Bronchial epithelial cell (primary cell): ENCODE data around the gene DBF4B. TPM values are rescaled to one million over a fixed set of nuclear protein-coding genes. Genes with fewer than 3 reads are reported as not detected.
"Not testable (repeated sequence)": the region's sequence is repeated elsewhere in the genome, so short reads cannot be mapped to it uniquely, and the experiment has no call there.

Source experiments
- DNase-seq: peaks from one replicate; pipeline ENCODE4 v3.0.0-alpha.2; 2010; ENCODE audit warnings: low read depth
- FAIRE-seq: peaks from 2 replicates; lab custom pipeline; 2011; peaks lifted over from hg19 to GRCh38; lab: Jason Lieb, UNC
- H3K27me3 ChIP-seq: 2 replicates; pipeline ENCODE4 v1.5.1; 2011; ENCODE audit warnings: low read length; ENCODE audit not compliant: control insufficient read depth, insufficient read depth
- H3K36me3 ChIP-seq: 2 replicates; pipeline ENCODE4 v1.5.1; 2011; ENCODE audit warnings: low read length; ENCODE audit not compliant: control insufficient read depth, insufficient read depth
- H3K4me3 ChIP-seq: 2 replicates; pipeline ENCODE4 v1.5.1; 2011; ENCODE audit warnings: mild to moderate bottlenecking, low read depth, low read length, control low read depth
- total RNA-seq: library from RNA; depleted of rRNA; stranded (reverse); fragments of >200 nt; gene quantifications from 2 replicates; pipeline ENCODE4 v1.2.1, GENCODE V29; 2014
- TF ChIP-seq, protein P1 (sequence below): IDR thresholded peaks from 2 replicates; pipeline ENCODE4 v1.5.1; 2011; ENCODE audit warnings: mild to moderate bottlenecking, moderate library complexity, low read length, control low read depth, inconsistent platforms; ENCODE audit not compliant: insufficient read depth, severe bottlenecking

The DBF4B gene
- total RNA-seq, 1 donor from 2014 or later = 0.79 TPM

DNA sequence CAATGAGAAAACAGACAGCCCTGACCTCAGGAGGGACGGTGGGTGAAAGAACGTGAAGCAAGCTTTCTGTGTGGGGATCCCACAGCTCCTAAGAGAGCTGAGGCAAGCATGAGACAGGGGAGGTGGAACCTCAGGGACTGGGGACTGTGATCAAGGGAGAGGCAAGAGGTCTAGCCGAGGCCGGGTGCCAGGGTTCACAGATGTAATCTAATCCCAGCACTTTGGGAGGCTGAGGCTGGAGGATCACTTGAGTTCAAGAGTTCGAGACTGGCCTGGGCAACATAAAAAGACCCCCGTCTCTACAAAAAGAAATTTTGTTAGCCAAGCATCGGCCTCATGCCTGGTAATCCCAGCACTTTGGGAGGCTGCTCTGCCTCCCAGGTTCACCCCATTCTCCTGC, 45.8 kb downstream of the DBF4B start:
- TF ChIP-seq, protein P1, sequence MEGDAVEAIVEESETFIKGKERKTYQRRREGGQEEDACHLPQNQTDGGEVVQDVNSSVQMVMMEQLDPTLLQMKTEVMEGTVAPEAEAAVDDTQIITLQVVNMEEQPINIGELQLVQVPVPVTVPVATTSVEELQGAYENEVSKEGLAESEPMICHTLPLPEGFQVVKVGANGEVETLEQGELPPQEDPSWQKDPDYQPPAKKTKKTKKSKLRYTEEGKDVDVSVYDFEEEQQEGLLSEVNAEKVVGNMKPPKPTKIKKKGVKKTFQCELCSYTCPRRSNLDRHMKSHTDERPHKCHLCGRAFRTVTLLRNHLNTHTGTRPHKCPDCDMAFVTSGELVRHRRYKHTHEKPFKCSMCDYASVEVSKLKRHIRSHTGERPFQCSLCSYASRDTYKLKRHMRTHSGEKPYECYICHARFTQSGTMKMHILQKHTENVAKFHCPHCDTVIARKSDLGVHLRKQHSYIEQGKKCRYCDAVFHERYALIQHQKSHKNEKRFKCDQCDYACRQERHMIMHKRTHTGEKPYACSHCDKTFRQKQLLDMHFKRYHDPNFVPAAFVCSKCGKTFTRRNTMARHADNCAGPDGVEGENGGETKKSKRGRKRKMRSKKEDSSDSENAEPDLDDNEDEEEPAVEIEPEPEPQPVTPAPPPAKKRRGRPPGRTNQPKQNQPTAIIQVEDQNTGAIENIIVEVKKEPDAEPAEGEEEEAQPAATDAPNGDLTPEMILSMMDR = no peak
- Histone ChIP-seq H3K36me3 (no peaks in the 10 kb centered on the region), H3K4me3 (no peak overlapping the region), H3K27me3 (peaks cover 14% of the 10 kb centered on the region)
- FAIRE-seq (no peak), DNase-seq (no peak)

GRCh38 chr17:44755180-44755579, 46.7 kb downstream of the DBF4B start:
- FAIRE-seq, H3K36me3 ChIP-seq, DNase-seq, H3K4me3 ChIP-seq: not testable (repeated sequence)
- H3K27me3 ChIP-seq = peaks cover 23% of the 10 kb centered on the region

DNA sequence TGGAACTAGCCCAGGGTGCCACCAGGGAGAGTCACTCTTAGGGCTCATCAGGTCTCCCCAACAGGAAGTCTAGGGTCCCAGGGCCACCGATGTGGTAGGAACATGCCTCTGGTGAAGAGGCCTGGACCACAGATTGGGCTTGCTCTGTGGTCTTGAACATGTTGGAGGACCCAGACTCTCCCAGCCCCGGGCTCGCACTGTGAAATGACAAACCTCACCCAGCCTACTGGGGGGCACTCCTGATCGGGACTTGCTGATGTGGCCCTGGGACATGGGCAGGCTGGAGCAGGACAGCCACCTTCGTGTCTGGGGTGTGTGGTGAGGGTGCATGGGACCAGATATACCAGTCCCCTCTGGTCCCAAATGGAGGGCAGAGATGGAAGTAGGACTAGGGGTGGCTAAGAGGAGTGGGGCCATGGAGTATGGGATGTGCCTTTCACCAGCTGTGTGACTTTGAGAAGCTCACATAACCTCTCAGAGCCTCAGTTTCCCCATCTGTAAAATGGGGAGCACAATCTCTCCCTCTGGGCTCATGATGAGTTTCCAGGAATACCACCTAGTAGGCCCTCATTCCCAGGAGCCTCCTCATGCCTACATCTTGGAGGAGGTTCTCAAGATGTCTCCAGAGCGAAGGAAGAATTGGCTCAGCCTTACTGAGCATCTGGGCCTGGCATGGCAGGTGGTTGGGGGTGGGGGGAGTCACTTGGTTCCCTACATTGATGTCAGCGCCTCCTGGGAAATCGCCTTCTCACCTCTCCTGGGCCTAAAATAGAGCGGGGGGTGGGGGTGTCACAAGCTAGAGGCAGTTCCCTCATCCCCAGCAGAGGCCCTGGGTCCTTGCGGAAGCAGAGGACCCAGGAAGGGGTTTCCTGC, 48.8 kb downstream of the DBF4B start:
- H3K4me3 ChIP-seq = no peak overlapping the region
- FAIRE-seq = no peak
- TF ChIP-seq, protein P1 = no peak
- no peaks in the 10 kb centered on the region for H3K36me3 ChIP-seq
- no peak for DNase-seq
- peaks cover 28% of the 10 kb centered on the region for H3K27me3 ChIP-seq

DNA sequence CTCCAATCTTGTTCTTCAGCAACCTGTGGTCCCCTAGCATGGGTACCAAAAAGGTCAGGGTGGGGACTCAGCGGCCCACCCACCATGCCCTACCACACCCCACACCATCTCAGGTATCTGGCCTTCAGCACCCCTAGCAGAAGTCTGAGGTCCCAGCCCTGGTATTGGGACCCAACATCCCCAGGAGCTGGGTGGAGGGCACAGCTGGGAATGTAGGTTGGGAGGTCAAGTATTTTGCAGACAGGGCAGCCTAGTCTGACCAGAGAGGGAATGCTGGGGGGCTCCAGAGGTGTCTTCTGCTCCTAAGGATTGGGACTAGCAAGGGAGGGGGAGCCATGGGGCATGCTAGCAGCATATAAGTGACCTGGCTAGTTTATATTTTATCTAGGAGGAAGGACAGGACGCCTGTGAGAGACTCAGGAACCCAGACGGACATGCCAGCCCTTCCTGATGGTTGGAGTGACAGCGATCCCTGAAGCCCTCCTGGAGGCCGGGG, 49.5 kb downstream of the DBF4B start:
- no peak for FAIRE-seq
- Histone ChIP-seq H3K27me3 (peaks cover 28% of the 10 kb centered on the region), H3K4me3 (no peak overlapping the region), H3K36me3 (no peaks in the 10 kb centered on the region)
- TF ChIP-seq, protein P1 = no peak
- no peak for DNase-seq

- FAIRE-seq = no peak
Measured at GRCh38 chr17:44758414-44759085, 50.1 kb downstream of the DBF4B start, which contains the start of gene ADAM11. Gene ADAM11, plus strand, starts transcription at chr17:44758988. Its CDS starts 212 bp downstream, at chr17:44759200.

More at GRCh38 chr17:44758414-44759085, 50.1 kb downstream of the DBF4B start, which contains the start of gene ADAM11:
- Histone ChIP-seq H3K4me3 (peak within 1 kb of the TSS; percentile 4), H3K27me3 (peaks cover 28% of the 10 kb centered on the region), H3K36me3 (no peaks in the 10 kb centered on the region)
- no peak for DNase-seq
- TF ChIP-seq, protein P1 = no peak
